HG03521 (cell line): ENCODE measurements around the gene SMIM10L1.

Source experiments
- ATAC-seq: cut with Tn5 transposase; IDR thresholded peaks from one replicate; pipeline ENCODE4 v1.9.1; 2021; ENCODE audit warnings: mild to moderate bottlenecking, moderate library complexity; ENCODE audit not compliant: unreplicated experiment

SMIM10L1 gene

DNA sequence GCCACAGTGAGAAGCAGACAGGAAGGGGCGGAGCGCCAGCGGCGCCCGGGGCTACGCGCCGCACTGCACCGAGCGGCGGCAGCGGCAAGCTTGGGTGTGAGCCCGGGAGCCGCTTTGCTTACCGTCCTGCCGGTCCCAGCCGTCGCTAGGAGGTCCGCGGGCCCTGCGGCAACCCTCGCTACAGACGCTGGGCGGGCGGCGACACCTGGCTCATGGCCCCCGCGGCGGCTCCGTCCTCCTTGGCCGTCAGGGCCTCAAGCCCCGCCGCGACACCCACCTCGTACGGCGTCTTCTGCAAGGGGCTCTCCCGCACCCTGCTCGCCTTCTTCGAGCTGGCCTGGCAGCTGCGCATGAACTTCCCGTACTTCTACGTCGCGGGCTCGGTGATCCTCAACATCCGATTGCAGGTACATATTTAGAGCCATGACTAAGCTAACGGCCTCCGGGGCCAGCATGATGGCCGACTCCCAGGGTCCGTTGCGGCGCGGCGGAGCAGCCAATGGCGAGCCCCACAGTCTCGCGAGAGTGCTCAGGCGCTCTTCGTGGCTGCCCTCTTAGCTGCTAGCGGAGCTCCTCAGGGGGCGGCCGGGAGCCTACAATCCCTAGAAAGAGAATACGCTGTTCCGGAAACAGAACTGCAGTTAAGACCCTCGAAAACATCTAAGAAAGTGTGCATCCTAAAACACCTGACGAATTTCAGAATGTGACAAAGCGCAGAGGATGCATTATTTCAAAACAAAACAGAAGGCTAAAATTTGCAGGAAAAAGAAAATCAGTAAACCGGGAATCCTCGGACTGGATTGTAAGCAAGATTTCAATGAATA, at the start of gene SMIM10L1:
SMIM10L1 (plus strand) TSS at position 50 of the 824 bp plus-strand sequence; CDS start at position 213, 163 bp downstream.
- ATAC-seq = peak; percentile 92

DNA sequence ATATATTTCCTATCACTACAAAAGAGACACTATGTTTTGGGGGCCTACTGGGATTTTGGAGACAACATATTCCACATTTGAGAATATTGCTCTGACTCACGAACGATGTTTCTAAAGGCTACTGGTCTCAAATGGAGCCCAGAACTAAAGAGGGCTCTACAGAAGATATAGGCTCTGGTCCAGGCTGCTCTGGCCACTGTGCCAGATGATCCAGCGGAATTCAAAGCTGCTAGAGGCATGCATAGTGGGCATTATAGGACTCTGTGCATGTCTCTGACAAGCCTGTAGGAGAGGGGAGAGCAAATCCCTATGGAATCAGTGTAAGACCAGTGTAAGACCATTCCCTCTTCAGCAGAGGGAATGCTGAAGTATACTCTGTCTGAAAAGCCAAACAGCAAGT, 40.6 kb upstream of the SMIM10L1 start:
- no peak for ATAC-seq

DNA sequence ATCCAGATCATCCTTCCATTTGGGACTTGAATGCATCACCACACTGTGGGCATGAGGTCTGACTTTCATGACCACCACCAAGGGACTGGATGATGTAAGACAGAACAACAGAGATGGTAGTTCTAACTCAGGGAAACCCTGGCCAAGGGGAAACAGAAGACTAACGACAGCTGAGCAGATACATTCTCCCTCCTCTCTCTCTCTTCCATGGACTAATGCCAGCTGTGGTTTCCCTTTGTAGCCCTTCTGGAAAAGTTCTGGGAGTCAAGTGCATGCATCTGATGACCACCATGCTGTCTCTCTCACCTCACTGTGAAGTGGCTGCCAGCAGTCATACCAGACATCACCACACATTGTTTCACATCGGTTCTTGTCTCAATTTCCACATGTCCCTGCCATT, 40.0 kb upstream of the SMIM10L1 start:
- ATAC-seq = no peak

DNA sequence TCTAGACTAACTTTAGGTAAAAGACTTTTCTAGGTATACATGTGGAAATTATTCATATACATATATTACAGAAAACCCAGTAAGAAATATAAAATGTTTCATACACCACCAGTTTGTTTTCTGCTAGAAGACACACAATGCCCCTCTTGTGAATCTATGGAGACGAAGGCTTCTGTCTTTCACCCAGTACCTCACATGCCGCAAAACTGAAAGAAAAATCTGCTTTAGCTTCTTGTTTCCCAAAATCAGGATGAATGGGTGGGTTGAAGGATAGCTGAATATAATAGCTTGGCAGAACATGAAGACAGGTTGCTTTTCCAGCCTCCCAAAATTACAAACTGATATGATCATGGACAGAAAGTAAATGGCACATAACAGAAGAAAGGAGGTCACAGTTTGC, 37.8 kb upstream of the SMIM10L1 start:
- no peak for ATAC-seq

DNA sequence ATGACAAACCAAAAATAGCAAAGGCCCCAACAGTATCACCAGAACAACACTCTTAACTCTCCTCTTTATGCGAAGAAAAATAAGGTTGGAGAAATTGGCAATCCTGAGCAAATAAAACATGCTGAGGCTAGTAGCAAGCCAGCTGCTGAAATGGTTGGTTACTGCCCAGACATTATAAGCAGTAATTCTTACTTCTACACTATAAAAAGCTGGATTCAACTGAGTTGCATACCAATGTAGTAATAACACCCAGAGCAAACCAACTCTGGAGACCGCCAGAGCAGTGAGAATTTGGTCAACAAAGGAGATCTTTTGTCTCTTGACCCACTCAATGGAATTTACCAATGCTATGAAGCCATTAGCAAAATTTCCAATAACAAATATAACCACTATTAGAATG, 37.2 kb upstream of the SMIM10L1 start:
- no peak for ATAC-seq

DNA sequence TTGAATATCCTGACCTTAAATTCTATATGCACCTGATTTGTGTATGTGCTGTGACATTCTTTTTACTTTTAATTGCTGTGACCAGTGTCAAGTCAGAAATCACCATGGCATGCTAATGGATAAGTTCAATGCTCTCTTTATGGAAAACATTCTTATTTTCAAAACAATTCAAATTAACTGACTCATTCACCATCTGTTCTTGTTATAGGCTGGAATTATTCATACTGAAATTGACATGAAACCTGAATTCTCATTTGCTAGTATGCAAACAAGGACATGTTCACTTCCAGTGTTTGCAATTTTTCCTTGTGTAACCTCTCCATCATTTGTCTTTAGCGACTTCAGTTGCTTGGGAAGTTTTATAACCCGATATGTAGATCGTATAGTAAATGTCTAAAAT, 36.7 kb upstream of the SMIM10L1 start, which contains the start of gene TAS2R30:
TAS2R30 (minus strand) TSS at position 340 of the 400 bp plus-strand sequence. CDS start 400 bp downstream, outside the sequence.
- no peak for ATAC-seq

DNA sequence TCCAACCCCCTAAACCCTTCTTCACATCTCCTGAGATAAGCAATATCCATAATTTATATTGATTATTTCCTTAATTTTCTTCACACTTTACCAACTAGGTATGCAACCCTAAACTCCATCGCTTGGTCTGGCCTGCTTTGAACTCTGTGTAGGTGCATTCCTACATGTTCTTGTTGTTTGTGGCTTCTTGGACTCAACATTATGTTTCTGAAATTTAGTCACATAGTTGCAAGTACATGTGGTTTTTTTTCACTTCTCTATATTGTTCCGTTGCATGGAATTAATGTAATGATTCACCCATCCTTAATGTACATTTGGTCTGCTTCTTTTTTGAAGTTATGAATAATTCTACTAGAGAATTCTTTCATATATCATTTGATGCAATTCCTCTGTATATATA, 34.9 kb upstream of the SMIM10L1 start:
- ATAC-seq = no peak

DNA sequence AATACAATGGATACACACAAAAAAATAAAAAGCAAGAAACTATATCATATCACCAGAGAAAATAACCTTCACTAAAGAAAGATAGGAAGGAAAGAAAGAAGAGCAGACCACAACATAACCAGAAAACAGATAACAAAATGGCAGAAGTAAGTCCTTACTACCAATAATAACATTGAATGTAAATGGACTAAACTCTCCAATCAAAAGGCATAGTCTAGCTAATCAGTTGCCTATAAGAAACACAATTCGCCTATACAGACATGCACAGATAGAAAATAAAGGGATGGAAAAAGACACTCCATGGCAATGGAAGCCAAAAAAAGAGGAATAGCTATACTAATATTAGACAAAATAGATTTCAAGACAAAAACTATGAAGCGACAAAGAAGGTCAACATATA, 27.6 kb upstream of the SMIM10L1 start:
- no peak for ATAC-seq

DNA sequence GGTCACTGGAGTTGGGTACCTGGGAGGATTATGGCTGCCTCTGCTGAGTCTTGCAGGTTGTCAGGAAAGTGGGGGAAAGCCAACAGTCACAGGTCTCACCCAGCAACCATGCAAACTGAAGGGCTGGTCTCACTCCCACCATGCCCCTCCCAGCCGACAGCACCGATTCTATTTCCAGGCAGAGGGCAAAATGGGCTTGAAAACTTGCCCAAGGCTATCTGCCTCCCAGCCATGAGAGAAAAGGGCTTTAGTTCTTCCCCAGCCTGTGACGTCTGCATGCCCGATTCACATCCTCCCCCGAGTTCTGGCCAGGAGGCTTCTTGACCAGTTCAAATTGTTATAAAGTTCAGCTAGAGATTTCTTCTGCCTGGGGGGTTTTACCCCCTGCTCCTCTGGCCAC, 26.7 kb upstream of the SMIM10L1 start:
- no peak for ATAC-seq

DNA sequence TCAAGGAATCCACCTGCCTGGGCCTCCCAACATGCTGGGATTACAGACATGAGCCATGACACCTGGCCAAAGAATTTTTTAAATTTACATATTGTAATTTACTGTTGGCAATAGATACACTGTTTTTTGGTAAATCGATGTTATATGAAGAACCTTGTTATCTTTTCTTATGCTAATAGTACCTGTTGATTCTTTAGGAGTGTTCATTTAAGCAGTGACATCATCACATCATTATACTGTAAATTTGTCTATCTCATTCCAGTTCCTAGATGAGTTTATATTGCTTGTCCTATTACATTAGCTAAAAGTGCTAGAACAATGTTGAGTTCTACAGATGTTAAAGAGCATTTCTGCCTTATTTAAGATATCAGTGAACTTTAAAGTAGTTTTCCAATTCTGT, 23.6 kb upstream of the SMIM10L1 start:
- no peak for ATAC-seq

DNA sequence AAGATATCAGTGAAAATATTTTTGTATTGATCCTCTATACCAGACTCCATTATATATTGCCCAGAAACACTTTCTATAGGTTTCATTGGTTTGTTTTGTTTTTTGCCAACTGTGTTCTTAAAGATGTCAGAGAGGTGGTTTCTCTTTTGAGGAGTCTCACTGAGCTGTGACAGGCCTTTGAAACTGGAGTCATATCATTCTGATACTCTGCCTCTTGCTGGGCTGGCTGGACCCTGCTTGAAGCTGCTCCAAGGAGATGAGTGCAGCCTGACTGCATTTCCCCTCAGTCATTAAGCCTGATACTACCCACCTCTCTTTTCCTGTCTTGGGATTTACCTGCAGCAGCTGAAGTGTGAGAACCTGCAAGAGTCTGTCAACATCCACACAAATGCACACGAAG, 20.2 kb upstream of the SMIM10L1 start:
- no peak for ATAC-seq

DNA sequence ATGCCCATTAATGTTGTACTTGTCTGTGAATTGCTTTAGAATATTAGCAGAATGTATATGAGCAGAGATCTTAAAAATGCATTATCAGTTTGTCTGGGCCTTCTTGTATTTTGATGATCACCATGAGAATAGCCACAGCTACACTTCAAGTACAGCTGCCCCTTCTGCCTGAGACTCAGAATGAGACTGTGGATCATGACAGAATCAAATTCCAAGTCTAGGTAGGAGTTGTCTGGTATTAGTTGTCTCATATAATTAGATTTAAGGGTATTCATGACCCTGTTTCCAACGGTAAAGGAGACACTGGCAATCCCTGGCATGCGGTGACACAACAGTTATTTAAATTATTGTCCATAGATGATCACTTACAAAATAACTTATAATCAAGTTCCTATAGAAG, 18.3 kb upstream of the SMIM10L1 start:
- no peak for ATAC-seq

DNA sequence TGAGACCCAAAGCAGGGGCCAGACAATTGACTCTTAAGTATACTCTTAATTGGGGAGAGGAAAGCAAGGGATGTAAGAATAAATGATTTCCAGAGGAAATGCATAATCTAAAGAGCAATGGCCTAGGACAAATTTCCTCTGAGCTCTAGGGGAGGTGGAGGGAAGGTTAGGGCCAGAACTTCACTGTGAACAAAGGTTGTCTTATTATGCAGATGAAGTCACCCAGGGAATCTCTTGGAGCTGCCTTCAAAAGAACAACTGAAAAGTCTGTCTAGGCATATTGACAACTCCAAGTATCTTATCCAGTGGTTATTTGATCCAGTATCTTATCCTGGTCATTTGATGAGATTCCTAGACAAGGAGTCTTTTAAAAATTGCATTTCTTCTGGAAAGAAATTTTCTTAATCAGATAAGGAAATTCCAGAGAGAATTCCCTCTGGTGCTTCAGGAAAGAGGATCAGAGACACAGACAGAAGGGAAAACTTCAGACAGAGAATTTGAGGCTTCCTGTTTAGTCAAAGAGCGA, 16.5 kb upstream of the SMIM10L1 start:
- no peak for ATAC-seq

DNA sequence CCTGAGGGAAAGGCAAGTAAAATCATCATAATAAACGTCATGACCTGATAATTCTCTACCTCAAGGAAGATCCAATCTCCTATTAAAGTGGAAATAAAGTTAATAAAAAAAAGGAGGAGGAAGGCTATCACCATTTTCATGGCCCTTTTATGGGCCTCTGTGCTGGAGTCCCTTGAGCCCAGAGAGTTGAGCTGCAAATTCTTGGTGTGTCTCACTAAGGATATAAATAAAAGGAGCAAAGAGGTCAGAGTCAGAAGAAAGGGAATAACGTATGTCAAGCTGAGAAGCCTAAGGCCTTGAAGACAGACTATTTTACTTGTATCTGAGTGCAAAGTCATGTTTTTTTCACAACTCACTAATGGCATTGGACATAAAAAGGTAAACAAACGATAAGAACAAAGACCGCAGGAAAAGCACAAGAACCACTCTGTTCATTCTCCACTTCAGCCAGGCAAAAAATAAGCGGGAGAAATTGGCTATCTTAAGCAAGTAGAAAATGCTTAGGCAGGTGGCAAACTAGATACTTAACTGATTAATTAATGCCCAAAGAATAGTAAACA, 12.0 kb upstream of the SMIM10L1 start:
- no peak for ATAC-seq

DNA sequence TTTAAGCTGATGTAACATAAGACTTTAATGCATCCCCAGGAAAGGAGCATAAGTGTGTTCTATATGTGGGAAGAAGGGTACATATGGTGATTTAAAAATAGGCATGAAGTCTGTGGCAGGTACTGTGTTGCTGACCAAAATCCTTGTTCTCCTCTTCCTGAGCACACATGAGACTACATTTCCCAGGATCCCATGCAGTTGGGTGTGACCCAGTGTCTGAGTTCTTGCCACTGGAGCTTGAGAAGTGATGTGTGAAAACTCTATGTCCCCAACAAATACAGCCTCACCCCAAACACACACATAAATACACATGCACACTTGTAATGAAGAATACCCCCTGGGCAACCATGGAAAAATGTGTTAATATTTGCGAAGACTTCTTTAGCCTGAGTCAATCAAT, 8.5 kb upstream of the SMIM10L1 start:
- ATAC-seq = no peak

DNA sequence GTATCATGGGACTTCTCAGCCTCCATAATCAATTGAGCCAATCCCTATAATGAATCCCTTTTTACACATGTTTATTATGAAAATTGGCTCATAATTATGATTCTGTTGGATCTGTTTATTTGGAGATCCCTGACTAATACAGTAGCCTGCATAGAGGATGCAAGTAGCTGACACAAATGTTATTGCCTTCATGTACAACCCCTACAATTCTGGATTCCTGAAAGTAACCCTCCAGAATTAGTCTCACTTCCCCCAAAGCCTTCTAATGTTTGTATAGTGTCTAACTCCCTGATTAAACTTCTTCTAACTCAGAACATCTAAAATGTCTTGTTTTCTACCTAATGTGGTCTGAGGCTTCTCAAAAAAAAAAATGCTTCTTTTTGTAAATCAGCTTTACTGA, 6.6 kb upstream of the SMIM10L1 start:
- no peak for ATAC-seq

DNA sequence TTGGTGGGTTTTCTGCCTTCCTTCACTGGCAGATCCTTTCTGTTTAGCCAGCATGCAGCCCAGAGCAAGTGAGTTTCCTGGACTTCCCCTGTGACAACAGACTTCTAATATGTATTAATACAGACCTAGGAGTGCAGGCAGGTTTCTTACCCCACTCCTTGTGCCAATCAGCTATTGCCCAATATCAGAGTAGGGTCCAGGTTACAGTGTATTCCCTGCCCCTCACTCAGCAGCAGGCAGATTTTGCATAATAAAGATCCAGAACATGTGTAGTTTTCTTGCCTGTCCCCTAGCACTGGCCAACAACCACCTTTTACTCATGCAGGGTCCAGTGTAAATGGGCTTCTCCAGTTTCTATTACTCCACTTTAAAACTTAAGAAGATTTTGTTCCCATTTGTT, 4.7 kb upstream of the SMIM10L1 start:
- no peak for ATAC-seq

DNA sequence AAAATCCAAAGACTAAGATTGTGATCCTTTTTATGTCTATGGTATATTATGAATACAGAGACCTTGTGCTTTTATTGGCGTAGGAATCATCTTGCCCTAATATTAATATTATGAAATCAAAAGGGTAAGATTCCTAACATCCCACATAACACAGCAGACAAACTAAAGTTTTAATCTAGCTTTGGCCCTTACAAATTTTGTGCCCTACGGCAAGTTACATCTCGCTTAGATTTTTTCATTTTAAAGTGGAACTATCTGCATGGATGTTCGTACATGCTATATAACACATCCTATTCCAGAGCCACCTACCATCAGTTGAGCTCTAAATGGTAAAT, 217 bp upstream of the SMIM10L1 start:
- no peak for ATAC-seq

DNA sequence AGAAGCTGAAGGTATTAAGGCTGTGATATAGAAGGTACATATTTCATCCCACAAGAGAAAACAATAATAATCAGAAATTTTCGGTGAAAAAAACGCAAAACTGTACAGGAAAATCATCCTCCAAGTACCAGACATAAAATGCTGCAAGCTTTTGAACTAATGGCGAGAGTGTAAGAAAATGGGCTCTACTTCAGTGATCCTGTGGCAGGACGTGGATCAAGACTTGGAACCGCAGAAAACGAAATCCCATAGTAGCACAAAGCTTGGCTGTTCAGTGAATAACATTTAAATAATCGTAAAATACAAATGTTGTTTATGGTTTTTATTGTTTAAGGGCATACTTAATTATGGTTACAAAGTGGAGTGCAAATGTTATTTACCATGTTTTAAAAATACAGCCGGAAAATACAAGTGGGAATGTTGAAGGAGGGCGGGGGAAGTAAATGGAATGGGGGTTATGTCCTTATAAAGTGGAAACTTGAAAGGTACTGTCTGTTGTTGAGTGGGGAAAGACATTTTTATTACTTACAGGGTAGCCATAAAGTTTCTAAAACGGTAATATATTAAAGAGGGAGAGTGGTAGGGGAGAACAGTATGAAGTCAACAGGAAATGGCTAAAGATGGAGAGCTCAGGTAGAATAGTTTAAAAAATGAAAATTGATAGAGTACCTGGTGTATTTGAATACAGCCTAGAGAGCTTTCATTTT, 1.1 kb downstream of the SMIM10L1 start:
- no peak for ATAC-seq

DNA sequence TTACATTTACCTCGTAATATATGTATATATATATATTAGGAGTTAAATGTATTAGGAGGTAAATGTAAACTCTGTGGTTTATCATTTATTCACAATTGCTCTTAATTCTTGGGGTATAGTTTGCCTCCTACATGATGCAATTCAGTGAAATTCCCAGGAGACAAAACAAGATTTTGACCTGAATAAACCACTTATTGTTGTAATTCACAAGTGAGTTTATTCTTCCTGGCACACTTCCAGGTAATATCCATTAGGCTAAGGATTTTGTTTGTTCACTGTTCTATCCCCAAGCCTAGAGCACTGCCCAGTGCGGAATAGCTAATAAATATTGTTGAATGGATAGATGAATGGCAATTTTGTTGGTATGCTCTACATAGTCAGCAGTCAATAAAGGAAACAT, 3.0 kb downstream of the SMIM10L1 start:
- no peak for ATAC-seq

DNA sequence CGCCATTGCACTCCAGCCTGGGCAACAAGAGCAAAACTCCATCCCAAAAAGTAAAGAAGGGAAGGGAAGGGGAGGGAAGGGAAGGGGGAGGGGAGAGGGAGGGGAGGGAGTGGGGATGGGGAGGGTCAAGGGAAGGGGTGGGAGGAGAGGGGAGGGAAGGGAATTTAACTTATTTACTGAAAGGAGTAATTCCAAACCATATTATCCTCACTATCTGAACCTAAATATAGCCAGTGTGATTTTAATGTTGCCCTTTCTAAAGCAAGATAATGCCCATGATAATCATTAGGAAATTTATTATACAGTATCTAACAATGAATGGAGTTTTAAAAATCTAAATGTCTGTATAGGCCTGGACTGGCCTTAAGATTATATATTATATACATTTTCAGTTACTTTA, 7.3 kb downstream of the SMIM10L1 start:
- no peak for ATAC-seq

DNA sequence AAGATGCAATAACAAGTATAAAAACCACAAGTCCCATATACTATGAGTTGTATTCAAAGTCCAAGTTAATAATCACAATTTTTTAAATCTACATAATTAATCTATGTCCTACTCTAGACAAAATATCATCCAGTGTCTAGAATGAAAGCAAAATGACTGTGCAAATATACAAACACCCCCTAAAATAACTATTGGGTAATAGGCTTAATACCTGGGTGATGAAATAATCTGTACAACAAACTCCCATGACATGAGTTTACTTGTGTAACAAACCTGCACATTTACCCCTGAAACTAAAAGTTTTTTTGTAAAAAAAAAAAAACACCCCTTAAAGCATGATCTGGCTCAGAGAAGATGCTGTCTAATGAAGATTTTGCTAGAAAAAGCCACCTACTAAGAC, 11.5 kb downstream of the SMIM10L1 start:
- no peak for ATAC-seq
